ENCODE measurements around the gene PTGER2.

GRCh38 chr14:52272375-52272774 is 41.7 kb upstream of the PTGER2 start:
- no peak for TF ChIP-seq TAF1 (IDR thresholded peaks at IDR 0.05; ENCODE audit: borderline replicate concordance, low read depth, low read length)
- TF ChIP-seq POLR2A (IDR thresholded peaks at IDR 0.05; ENCODE audit: low read depth, low read length), result no peak

Measured in GM12892 (cell line).